Fibroblast of skin of left biceps (primary cell): Measurements from ENCODE around the gene PTPRE.

Experiments
- DNase-seq, 2 experiments: peaks; one replicate each; pipeline ENCODE4 v3.0.0-alpha.2; 2013; ENCODE audit warnings: low read depth in 2 of 2

PTPRE gene

DNA sequence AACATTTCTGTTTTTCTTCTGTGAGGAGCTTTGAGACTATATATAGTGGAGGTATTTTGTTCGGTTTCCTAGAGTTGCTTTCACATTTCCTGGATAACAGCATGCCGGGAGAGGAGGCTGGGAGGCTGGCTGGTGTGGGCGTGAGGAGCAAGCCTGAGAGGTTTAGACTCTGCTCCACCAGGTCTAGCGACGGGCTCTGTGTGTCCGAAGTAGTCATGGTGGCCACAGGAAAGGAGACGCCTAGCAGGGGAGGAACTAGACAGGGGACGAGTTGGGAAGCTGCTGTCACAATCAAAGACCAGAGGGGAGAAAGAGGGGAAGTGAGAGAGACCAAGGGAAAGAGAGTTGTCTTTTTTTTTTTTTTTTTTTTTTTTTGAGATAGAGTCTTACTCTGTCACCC lies 19.6 kb downstream of the PTPRE start:
- no peak for DNase-seq

DNA sequence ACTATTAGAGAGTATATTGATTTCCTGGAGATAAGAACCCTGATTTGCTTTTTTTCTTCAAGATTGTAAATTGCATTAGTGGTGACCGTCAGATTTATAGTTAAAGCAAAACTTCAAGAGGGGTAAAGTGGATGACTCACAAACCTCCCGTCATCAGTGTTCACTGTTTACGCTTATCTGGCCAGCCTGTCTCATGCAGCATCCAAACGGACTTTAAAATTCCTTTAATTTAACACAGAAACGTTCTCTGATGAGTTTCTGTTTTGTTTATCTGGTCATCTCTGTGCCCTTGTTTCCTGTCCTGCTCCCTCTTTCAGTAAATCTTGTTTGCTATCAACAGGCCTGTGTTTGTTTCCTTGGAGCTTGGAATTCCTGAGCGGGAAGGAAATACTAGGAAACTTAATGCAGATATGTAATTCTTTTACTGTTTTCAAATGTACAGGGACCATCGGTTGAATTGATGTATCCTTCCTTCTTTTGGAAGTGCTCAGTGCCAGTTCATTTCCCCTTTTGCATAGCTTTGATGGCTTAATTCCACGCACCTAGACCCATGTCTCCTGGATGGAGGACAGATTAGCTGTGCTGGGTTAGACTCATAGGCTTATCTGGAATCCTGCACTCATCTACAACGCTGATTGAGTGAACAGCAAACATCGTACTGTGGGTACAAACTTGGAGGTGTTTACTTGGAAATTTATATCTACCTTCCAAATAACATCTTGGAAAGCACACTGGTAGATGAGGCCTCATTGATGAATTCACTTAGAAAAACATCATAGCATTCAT lies 21.3 kb downstream of the PTPRE start:
- no peak for DNase-seq

DNA sequence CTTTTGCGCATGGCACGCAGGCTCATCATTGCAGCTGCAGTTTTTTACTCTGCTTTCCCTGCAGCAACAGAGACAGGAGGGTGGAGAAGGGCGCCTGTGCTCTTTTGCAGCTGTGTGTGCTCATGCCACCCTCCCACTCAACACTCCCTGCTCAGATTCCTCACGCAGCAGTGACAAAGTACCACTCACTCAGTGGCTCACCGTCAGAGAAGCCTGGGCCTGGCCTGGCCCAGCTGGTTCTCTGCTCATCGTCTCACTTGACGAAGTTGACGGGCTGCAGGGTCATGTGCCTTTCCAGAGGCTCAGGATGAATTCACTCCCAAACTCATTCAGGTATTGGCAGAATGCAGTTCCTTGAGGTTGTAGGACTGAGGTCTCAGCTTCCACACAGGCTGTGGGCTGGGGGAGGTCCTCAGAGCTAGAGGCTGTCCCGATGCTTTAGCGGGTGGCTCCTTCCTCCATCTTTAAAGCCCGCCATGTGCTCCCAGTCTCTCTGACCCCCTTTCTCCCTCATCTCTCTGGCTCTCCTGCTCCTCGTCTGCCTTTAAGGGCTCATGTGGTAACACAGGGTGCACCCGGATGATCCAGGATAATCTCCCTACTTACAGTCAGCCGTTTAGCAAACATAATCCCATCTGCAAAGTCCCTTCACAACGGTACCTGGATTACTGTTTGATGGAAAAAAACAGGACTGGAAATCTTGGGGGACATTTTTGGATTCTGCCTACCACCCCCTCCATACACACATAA lies 25.8 kb downstream of the PTPRE start:
- no peak for DNase-seq

DNA sequence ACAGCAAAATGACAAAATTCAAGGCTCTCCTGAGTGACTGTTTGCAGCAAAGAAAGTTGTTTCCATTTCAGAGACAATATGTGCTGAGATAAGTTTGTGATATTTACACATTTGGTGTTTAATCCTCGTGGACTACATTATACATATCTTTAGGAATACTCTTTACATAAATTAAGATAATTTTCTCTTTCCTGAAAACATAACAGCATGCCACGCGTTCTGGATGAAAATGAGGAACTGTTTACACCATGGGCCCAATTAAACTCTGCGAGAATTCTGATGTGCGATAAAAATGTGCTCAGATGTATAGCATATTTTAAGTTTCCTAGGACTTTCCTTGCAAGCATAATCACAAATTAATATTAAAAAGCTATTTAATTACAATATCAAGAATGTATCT lies 26.4 kb downstream of the PTPRE start:
- no peak for DNase-seq

DNA sequence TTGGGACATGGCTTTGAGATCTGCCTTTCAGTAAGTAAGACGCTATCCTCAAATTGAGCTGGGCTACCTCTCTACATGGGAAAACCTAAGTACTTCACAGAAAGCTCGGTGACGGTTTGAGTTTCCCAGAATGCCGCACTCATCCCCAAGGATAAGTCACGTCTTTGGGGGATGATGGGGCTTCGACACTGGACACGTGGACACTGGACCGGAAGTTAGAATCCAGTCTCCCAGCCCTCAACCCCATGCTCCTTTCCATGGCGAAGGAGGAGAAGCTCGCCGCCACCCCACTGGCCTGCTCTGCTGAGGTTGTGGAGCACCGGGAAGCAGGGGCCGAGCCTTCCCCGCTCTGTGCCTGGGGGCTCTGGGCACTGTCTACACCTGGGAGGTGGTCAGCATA lies 27.5 kb downstream of the PTPRE start:
- no peak for DNase-seq

DNA sequence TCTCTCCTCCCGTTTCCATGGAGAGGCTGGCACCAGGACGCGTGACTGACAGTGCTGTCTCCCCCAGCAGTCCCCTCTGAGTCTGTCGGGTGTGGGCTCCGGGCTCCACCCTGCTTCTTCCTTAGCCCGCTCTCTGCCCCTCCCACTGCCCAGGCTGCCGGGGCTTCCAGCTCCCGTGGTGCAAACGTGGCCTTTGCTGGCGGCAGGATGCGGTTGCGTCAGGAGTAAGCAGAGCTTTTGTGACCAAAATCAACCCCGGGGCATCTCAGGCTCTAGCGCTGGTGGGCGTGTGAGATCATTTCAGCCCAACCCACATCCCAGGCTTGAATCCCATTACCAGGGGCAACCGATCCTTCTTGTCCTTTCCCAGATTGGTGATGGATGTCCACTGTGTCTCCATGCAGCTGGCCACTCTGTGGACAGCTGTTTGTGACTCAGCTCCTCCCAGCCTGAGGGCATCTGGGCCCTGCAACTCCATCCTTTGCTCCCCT lies 28.2 kb downstream of the PTPRE start:
- DNase-seq = no peak

DNA sequence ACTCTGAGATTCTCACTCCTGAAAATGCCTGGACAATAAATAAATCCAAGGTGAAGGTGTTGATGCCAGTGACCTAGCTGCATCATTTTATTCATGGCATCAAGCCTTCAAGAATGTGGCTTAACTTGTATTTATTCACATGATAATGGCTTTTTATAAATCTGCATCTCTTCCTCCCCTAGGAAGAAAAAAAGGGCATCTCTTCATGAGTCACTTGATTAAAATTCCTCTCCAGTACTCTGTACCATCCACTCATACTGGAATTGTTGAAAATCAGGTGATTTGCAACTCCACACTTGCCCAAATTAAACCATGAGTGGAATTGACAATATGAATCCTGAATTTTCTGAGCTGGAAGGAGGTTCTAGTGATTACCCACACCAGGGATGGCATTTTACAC lies 30.2 kb downstream of the PTPRE start:
- DNase-seq = no peak

DNA sequence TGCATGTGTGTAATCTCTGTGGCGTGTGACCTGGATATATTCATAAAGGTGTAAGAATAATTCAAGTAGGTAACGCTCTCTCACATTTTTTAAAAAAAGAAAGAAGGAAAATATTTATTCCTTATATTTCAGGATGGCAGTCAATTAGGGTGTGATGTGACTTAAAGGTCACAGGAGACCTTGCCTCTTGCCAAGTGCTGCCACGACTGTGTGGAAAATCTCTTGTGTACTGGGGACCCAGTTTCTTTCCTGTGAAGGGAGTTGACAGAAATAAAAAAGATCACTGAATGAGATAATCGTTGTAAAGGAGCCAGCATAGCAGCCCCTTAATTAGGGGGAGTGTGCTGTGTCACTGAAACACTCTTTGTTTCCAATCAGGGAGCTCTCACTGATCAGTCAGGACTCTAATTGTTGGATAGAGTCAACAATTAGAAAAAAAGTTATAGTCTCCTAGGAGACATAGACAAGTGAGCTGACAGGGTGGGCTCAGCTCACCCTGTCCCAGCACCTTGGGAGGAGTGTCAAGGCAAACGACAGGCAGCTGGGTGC lies 31.1 kb downstream of the PTPRE start:
- DNase-seq = no peak

DNA sequence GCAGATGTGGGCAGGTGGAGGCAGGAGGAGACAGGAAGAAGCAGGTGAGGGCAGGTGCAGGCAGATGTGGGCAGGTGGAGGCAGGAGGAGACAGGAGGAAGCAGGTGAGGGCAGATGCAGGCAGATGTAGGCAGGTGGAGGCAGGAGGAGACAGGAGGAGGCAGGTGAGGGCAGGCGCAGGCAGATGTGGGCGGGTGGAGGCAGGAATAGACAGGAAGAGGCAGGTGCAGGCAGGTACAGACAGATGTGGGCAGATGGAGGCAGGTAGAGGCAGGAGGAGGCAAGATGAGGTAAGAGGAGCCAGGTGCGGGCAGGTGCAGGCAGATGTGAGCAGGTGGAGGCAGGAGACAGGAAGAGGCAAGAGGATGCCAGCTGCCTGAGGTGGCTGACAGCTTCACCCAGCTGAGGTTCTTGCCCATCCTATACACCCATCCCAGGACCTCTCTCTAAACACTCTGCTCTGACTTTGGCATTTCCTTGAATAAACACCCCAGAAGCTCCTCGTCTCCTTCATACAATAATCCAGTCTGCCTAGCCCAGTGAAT lies 33.0 kb downstream of the PTPRE start:
- no peak for DNase-seq

DNA sequence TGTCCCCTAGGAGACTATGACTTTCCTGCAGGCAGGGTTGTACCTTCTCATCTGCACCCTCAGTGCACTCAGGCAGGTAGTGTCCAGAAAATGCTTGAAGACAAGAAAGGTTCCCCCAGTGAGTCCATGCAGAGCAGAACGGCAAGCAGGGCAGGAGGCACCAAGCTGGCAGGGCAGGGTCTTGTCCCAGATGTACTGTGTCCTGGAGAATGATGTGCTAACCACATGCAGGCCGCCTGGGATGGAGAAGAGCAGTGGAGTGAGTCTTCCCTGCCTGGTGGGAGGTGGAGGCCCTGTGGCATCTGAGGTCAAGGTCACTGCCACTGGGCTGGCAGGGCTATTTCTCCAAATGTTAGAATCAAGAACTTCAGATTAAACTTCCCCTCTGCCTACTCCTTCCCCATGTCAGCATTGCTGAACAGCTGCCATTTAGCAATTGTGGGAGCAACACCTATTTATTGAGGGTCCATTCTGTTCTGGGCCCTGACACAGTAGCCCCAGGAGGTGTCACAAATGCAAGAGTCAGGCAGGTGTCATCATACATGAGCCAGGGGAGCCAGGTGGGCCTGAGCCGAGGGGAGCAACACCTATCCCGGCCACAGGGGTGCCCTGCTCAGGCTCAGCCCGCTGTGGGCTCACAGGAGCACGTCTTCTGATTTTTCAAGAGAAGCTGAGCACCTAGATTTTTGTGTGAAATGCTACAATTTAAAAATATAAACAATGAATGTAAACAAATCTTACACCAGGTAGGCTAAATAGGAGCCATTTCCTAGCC lies 34.1 kb downstream of the PTPRE start:
- DNase-seq = no peak

DNA sequence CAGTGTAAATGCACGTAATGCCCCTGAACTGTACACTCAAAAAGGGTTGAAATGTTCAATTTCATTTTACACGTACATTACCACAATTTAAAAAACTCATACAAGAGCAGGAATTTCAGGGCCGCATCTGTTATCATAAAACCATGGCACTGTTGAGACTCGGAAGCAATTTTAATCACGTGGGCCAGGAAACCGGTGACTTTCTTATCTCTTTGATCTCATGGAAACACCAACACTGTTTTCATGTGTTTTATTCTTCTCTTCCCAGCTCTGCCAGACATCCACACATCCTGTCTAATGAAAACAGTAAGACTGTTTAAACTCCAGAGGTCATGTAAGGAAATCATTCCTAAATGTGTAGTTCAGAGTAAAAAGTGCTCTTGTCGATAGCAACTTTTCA lies 35.9 kb downstream of the PTPRE start:
- no peak for DNase-seq

DNA sequence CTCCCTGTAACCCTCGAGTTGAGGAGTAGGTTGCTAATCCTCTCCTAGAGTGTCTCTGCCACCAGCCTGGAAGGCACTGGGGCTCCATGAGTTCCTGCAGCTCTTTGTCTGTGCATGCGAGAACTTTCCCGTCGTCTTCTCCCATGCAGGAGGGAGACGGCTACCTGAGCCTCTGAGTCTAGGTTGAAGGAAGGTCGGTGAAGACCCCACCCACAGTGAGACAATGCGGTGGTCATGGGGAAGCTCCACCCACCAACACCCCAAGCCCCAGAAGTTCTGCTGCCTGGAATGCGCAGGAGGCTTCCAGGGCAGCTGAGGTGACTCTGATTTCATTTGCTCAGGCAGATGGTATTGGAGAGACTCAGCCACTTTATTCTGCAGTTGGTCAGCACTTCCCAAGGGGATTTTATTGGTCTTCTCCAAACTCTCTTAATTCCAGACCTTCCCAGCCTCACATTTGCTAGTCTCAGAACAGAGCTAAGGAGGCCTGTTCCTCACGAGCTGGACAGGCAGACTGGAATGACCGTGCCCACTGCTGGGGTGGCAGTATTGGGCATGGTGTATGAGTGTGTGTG lies 36.5 kb downstream of the PTPRE start:
- DNase-seq = no peak

DNA sequence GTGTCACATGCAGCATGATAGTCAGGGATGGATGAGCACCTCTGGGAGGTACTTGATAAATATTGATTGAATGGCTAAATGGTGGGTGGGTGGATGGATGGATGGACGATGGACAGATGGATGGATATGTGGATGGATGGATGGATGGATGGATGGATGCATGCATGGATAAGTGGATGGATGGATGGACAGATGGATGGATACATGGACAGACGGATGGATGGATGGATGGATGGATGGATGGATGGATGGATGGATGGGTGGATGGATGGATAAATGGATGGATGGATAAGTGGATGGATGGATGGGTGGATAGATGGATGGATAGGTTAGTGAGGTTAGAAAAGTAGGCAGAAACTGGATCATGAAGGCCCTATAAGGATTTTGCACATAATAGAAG lies 37.4 kb downstream of the PTPRE start:
- no peak for DNase-seq

DNA sequence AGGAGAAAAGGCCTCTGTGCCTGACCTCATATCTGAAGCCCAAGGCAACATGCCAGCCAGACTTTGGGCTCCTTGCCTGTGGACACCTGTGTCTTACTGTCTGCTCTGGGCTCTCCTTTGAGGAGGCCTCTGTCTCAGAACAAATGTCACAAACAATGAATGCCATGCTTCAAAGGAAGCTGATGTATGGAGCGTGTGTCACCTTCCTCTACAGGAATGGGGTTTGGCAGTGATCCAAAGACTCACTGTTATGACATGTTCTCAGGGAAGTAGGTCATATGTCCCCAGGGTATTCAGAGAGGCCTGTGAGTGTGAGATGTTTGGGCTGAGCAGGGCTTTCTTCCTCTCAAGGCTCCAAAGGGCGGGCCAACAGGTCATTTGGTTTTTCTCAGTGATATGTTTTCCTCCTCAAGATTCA lies 38.4 kb downstream of the PTPRE start:
- no peak for DNase-seq

DNA sequence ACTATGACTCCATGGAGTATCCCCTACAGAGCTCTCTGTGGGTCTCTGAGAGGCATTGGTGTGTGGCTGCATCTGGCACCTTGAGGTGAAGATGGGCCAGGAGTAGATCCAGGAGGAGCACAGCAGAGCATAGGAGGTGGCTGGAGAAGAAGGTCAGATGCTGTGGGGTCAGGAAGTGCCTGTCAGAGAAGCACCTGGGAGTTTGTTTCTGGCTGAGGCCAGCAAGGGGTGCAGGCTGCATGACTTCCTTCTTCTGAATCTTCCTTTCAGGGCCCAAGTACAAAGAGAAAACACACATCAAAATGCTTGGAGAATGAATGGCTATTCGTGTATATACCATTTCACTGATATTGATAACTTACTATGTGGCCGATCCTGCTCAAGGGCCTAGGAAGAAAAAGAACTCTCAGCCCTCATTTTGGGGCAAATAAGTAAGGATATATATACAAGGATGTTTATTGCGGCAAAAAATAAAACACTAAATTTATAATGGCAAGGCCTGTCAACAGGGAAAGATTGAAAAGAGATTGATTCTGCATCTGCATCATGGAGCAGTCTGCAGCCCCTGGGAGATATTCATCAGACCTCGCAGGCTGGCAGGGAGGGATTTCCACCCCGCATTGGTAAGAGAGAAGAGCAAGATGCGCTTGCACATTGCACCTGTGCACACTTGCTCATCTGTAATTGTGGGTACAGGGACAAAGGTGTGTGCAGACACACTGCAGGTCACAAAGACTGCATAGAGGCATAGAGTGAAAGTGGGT lies 39.2 kb downstream of the PTPRE start:
- DNase-seq = no peak

DNA sequence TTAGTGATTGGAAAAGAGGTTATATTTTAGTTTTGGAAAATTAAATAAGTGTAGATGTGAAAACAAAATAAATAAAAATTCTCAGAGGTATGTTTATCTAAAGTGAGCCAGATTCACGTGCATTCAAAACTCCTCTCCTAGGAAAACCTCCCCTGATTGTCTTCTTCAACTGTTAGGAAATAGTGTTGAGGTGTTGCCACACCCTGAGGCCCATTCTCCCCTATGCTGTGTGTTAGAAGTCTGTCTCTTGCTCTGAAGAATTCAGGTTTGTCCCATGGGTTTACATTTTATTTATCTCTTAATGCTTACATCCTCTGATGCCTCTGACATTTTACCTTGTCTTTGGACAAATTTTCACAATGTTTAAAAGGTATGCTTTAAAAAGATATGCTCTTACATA lies 40.3 kb downstream of the PTPRE start:
- no peak for DNase-seq

DNA sequence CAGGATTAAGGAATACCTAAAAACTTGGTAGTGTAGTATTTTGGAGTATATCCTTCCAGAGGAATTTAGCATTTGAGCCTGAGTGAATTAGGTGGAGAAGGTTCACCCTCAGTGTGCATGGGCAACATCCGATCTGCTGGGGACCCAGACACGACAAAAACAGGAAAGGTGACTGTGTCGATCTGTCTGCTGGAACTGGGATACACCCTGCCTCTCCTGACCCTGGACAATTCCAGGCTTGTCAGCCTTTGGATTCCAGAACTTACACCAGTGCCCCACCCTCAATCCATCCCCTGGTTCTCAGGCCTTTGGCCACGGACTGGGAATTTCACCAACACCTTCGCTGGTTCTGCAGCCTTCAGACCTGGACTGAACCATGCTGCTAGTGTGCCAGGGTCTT lies 41.9 kb downstream of the PTPRE start:
- DNase-seq = no peak

DNA sequence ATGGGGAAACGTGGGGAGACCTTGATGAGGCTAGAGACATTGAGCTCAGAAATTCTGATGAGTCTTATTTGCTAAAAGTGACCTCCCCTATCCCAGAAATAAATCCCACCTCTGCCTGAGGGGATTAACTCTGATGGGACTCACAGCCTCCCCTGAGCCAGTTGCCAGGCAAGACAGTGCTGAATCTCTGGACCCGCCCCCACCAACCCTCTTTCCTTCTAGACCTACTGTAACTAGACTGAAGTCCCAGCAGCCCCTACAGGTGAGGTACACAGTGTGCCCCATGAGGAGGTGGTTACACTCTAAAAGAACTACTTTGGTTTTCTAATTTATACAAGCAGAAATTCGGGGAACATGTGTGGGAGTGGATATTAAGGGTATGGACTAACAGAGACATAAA lies 42.9 kb downstream of the PTPRE start:
- DNase-seq = no peak

DNA sequence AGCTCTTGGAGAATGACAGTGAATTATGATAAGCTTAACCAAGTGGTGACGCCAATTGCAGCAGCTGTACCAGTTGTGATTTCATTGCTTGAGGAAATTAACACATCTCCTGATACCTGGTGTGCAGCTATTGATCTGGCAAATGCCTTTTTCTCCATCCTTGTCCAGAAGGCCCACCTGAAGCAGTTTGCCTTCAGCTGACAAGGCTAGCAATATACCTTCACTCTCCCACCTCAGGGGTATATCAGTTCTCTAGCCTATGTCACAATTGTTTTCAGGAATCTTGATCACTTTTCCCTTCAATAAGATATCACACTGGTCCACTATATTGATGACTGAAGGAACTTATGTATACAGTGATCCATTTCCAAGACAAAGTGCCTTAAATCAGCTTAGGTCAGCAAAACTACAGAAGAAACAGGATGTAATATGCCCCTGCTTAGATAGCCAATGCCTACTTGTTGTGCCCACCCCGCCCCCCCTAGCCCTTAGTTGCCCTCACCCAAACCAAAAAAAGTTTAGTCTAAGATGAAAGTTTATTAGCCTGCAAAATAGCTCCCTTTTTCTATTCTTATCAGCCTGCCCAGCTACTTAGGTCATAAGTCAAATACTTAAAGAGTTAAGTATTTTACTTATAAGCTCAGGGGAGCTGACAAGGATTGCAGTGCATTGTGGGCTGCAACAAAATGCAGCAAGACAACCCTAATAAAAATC lies 45.1 kb downstream of the PTPRE start:
- DNase-seq = no peak

DNA sequence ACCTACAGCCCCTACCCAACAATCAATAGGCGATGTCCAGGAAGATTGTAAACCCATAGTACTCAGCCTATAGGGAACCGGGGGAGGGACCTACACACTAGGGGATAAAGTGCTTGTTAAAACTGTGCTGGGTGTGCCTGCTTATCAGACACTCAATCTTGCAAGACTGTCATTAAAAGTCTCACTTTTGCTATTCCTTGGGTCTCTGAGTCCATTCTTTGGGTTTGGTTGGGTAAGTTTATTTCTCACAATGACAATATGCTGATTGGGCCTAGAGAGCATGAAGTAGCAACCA lies 45.6 kb downstream of the PTPRE start:
- no peak for DNase-seq
